MCF 10A (cell line): Measurements from ENCODE around the gene ZNF618. TPM values are rescaled to one million over a fixed set of nuclear protein-coding genes. Genes with fewer than 3 reads are reported as not detected.

Experiments
- Bru-seq: library from RNA; stranded (reverse); fragments of 400-500 nt; gene quantifications from one replicate; lab custom pipeline; 2021; lab: Mats Ljungman, UMichigan
- BruChase-seq, 2 experiments: library from RNA; stranded (reverse); fragments of 400-500 nt; gene quantifications; one replicate each; lab custom pipeline; 2021; lab: Mats Ljungman, UMichigan
- BruUV-seq: library from RNA; stranded (reverse); fragments of 400-500 nt; replicated peaks from 2 replicates; lab custom pipeline; 2021; lab: Mats Ljungman, UMichigan
- CTCF ChIA-PET: fragments of 300-600 bp; sonication (Branson Sonifier 250); formaldehyde crosslinking; extraction: SDS; loops from one replicate; lab custom pipeline; 2021; ENCODE audit warnings: antibody characterized with exemption, inconsistent platforms; lab: Yijun Ruan, JAX
- POLR2A ChIA-PET: fragments of 300-600, 350-650 bp; sonication (Branson Sonifier 250); formaldehyde crosslinking; extraction: SDS; loops from one replicate; lab custom pipeline; 2020; ENCODE audit warnings: antibody characterized with exemption, inconsistent platforms; lab: Yijun Ruan, JAX
- DNase-seq: peaks from one replicate; pipeline ENCODE4 v3.0.0-alpha.2; 2018; ENCODE audit not compliant: unreplicated experiment
- H3K27ac Mint-ChIP-seq: one replicate; pipeline ENCODE4 v1.8.0; 2022; ENCODE audit warnings: mild to moderate bottlenecking, low read depth, mixed read lengths; ENCODE audit not compliant: unreplicated experiment
- H3K27me3 Mint-ChIP-seq: one replicate; pipeline ENCODE4 v1.8.0; 2022; ENCODE audit warnings: mixed read lengths; ENCODE audit not compliant: insufficient read depth, unreplicated experiment
- H3K36me3 Mint-ChIP-seq: one replicate; pipeline ENCODE4 v1.8.0; 2022; ENCODE audit warnings: mild to moderate bottlenecking, moderate library complexity, mixed read lengths; ENCODE audit not compliant: insufficient read depth, unreplicated experiment
- H3K4me1 Mint-ChIP-seq: one replicate; pipeline ENCODE4 v1.8.0; 2022; ENCODE audit warnings: mixed read lengths; ENCODE audit not compliant: insufficient read depth, unreplicated experiment
- H3K4me3 Mint-ChIP-seq: one replicate; pipeline ENCODE4 v1.8.0; 2022; ENCODE audit warnings: mild to moderate bottlenecking, moderate library complexity, mixed read lengths; ENCODE audit not compliant: unreplicated experiment
- H3K9me3 Mint-ChIP-seq: one replicate; pipeline ENCODE4 v1.8.0; 2022; ENCODE audit warnings: mixed read lengths; ENCODE audit not compliant: unreplicated experiment
- CTCF ChIP-seq: fragments of 200-600 bp; IDR thresholded peaks from one replicate; pipeline ENCODE4 v1.8.0; 2022; ENCODE audit warnings: antibody characterized with exemption, mild to moderate bottlenecking; ENCODE audit not compliant: unreplicated experiment
- intact Hi-C: fragments of 100-400 bp; cut with micrococcal nuclease; formaldehyde crosslinking; loops from 2 replicates; pipeline ENCODE4 v1.14.1; 2022
- long read RNA-seq: library from polyadenylated mRNA; stranded (forward); transcript quantifications from one replicate; pipeline ENCODE4 v2.0.0, GENCODE V29; 2022
- total RNA-seq: library from RNA; stranded (reverse); gene quantifications from 2 replicates; pipeline ENCODE4 v1.2.3, GENCODE V29; 2022

Gene ZNF618
- total RNA-seq (4.8 and 6.6 TPM in 2 replicates), Bru-seq, nascent RNA (percentile 50 among the genes with signal in this experiment), BruChase-seq, experiment 1, labeled RNA remaining after a 6-hour chase (percentile 46 among the genes with signal in this experiment), BruChase-seq, experiment 2, labeled RNA remaining after a 2-hour chase (percentile 46 among the genes with signal in this experiment)
- long read RNA-seq, full-length matches to known transcripts, result 1 of 4 reads
- long read RNA-seq, partial matches to known transcripts, result 0 of 4 reads
- long read RNA-seq, other reads (novel, unspliced or antisense), result 3 of 4 reads

- no peaks in the 10 kb centered on the region for H3K9me3 Mint-ChIP-seq
- ChIA-PET CTCF (interaction anchor here (0.7 to 4.1 kb wide), 19 partner anchors 13 to 429 kb away, joined by 3 to 20 read pairs (median 4); no protein-coding TSS in a partner anchor), POLR2A (interaction anchor here (0.6 to 2.4 kb wide), 5 partner anchors 28 to 1373 kb away, joined by 3 to 5 read pairs (median 4); no protein-coding TSS in a partner anchor)
- H3K4me1 Mint-ChIP-seq, result peaks cover 12% of the 10 kb centered on the region
- H3K4me3 Mint-ChIP-seq, result peak within 1 kb of the TSS; percentile 85
- H3K36me3 Mint-ChIP-seq, result no peaks in the 10 kb centered on the region
- BruUV-seq, result no TSS peak
- H3K27ac Mint-ChIP-seq, result peak within 1 kb of the TSS; percentile 81
- intact Hi-C loops, result loop anchor here (1.0 to 2.0 kb wide), 2 partner anchors 69 to 86 kb away; no protein-coding TSS in a partner anchor
- peak; percentile 9 for TF ChIP-seq CTCF
- peak; percentile 32 for DNase-seq
- H3K27me3 Mint-ChIP-seq, result no peaks in the 10 kb centered on the region
Measured at GRCh38 chr9:113876151-113876992, at the start of gene ZNF618. ZNF618 (plus strand) TSS chr9:113876309; CDS start chr9:113876381, 72 bp downstream.

GRCh38 chr9:113828221-113828620 is 47.9 kb upstream of the ZNF618 start:
- Mint-ChIP-seq H3K9me3 (peaks cover 4% of the 10 kb centered on the region), H3K36me3 (no peaks in the 10 kb centered on the region), H3K27ac (peak overlapping the region; percentile 37), H3K27me3 (peaks cover under 1% of the 10 kb centered on the region), H3K4me3 (no peak overlapping the region), H3K4me1 (peaks cover 8% of the 10 kb centered on the region)
- ChIA-PET CTCF (no interaction called here), POLR2A (no interaction called here)
- no TSS peak for BruUV-seq
- no peak for TF ChIP-seq CTCF
- intact Hi-C loops, result no loop called here
- peak; percentile 11 for DNase-seq

GRCh38 chr9:113837334-113837733 is 38.8 kb upstream of the ZNF618 start:
- Mint-ChIP-seq H3K27ac (no peak overlapping the region), H3K4me3 (no peak overlapping the region), H3K4me1 (no peaks in the 10 kb centered on the region), H3K9me3 (no peaks in the 10 kb centered on the region), H3K27me3 (no peaks in the 10 kb centered on the region), H3K36me3 (no peaks in the 10 kb centered on the region)
- no peak for DNase-seq
- BruUV-seq, result no TSS peak
- intact Hi-C loops, result no loop called here
- ChIA-PET CTCF (no interaction called here), POLR2A (no interaction called here)
- TF ChIP-seq CTCF, result no peak

GRCh38 chr9:113842086-113842485 is 34.0 kb upstream of the ZNF618 start:
- ChIA-PET CTCF (interaction anchor here (1.6 kb wide), 1 partner anchor 184 kb away, joined by 3 read pairs; no protein-coding TSS in a partner anchor), POLR2A (no interaction called here)
- intact Hi-C loops, result no loop called here
- Mint-ChIP-seq H3K4me1 (no peaks in the 10 kb centered on the region), H3K4me3 (no peak overlapping the region), H3K27ac (no peak overlapping the region), H3K9me3 (peaks cover 6% of the 10 kb centered on the region), H3K36me3 (no peaks in the 10 kb centered on the region), H3K27me3 (no peaks in the 10 kb centered on the region)
- no TSS peak for BruUV-seq
- TF ChIP-seq CTCF, result no peak
- DNase-seq, result no peak
